HL-60 (cell line): ENCODE measurements around the gene DUSP22.

Experiments used
- GABPA ChIP-seq: IDR thresholded peaks from 2 replicates; pipeline ENCODE4 v1.6.1; 2012; ENCODE audit warnings: low read depth
- POLR2AphosphoS5 ChIP-seq: IDR thresholded peaks from 2 replicates; pipeline ENCODE4 v1.6.1; 2012; ENCODE audit warnings: low read depth
- TF ChIP-seq, protein P1 (sequence below): IDR thresholded peaks from one replicate; pipeline ENCODE4 v1.5.1; 2011; ENCODE audit warnings: low read length, control low read depth, inconsistent platforms; ENCODE audit not compliant: insufficient read depth
- TF ChIP-seq, protein P2 (sequence below): IDR thresholded peaks from 2 replicates; pipeline ENCODE4 v1.6.1; 2012; ENCODE audit warnings: low read depth; ENCODE audit not compliant: insufficient replicate concordance

DNA sequence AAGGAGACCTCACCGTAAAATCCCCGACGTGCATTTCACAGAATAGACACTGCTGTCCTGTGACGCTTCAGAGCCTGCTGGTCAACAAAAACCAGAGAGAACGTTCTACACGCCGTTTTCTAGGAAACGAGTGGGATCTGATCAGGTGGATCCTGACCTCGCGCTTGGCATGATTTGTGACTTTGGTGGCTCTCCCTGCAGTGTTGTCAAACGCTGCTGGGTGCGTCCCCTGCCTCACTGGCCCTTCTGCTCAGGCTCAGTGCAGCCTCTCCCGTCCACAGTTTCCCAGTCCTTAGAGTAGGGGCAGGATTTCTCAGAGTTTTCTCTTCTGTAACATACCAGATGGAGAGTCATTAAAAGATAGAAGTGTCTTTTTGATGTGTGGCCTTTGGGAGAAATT, 71.6 kb downstream of the DUSP22 start:
- TF ChIP-seq, protein P1, sequence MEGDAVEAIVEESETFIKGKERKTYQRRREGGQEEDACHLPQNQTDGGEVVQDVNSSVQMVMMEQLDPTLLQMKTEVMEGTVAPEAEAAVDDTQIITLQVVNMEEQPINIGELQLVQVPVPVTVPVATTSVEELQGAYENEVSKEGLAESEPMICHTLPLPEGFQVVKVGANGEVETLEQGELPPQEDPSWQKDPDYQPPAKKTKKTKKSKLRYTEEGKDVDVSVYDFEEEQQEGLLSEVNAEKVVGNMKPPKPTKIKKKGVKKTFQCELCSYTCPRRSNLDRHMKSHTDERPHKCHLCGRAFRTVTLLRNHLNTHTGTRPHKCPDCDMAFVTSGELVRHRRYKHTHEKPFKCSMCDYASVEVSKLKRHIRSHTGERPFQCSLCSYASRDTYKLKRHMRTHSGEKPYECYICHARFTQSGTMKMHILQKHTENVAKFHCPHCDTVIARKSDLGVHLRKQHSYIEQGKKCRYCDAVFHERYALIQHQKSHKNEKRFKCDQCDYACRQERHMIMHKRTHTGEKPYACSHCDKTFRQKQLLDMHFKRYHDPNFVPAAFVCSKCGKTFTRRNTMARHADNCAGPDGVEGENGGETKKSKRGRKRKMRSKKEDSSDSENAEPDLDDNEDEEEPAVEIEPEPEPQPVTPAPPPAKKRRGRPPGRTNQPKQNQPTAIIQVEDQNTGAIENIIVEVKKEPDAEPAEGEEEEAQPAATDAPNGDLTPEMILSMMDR, result no peak
- TF ChIP-seq, protein P2, sequence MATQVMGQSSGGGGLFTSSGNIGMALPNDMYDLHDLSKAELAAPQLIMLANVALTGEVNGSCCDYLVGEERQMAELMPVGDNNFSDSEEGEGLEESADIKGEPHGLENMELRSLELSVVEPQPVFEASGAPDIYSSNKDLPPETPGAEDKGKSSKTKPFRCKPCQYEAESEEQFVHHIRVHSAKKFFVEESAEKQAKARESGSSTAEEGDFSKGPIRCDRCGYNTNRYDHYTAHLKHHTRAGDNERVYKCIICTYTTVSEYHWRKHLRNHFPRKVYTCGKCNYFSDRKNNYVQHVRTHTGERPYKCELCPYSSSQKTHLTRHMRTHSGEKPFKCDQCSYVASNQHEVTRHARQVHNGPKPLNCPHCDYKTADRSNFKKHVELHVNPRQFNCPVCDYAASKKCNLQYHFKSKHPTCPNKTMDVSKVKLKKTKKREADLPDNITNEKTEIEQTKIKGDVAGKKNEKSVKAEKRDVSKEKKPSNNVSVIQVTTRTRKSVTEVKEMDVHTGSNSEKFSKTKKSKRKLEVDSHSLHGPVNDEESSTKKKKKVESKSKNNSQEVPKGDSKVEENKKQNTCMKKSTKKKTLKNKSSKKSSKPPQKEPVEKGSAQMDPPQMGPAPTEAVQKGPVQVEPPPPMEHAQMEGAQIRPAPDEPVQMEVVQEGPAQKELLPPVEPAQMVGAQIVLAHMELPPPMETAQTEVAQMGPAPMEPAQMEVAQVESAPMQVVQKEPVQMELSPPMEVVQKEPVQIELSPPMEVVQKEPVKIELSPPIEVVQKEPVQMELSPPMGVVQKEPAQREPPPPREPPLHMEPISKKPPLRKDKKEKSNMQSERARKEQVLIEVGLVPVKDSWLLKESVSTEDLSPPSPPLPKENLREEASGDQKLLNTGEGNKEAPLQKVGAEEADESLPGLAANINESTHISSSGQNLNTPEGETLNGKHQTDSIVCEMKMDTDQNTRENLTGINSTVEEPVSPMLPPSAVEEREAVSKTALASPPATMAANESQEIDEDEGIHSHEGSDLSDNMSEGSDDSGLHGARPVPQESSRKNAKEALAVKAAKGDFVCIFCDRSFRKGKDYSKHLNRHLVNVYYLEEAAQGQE, result no peak
- TF ChIP-seq POLR2AphosphoS5 (no peak), GABPA (no peak)
